H9 (cell line): ENCODE measurements around the gene VSTM4. TPM values are rescaled to one million over a fixed set of nuclear protein-coding genes. Genes with fewer than 3 reads are reported as not detected.

Experiments used
- DNase-seq: peaks from one replicate; pipeline ENCODE4 v3.0.0-alpha.2; 2017
- H2AFZ ChIP-seq: one replicate; pipeline ENCODE4 v1.6.1; 2013; ENCODE audit warnings: mild to moderate bottlenecking, low read length, control low read depth, moderate library complexity
- H2AK5ac ChIP-seq: 2 replicates; pipeline ENCODE4 v1.6.1; 2013; ENCODE audit warnings: low read length, control low read depth, mixed read lengths; ENCODE audit not compliant: insufficient read length
- H2BK120ac ChIP-seq: one replicate; pipeline ENCODE4 v1.6.1; 2013; ENCODE audit warnings: low read depth, mild to moderate bottlenecking, low read length, control low read depth, inconsistent platforms; ENCODE audit not compliant: poor library complexity, severe bottlenecking
- H2BK12ac ChIP-seq: 2 replicates; pipeline ENCODE4 v1.6.1; 2013; ENCODE audit warnings: low read length, control low read depth, mixed read lengths, low read depth; ENCODE audit not compliant: insufficient read length
- H2BK15ac ChIP-seq: 2 replicates; pipeline ENCODE4 v1.6.1; 2013; ENCODE audit warnings: low read depth, low read length, control low read depth
- H2BK20ac ChIP-seq: one replicate; pipeline ENCODE4 v1.6.1; 2013; ENCODE audit warnings: low read depth, mild to moderate bottlenecking, low read length, control low read depth, inconsistent platforms; ENCODE audit not compliant: poor library complexity, severe bottlenecking
- H2BK5ac ChIP-seq: 2 replicates; pipeline ENCODE4 v1.6.1; 2013; ENCODE audit warnings: low read length, control low read depth, mixed read lengths; ENCODE audit not compliant: insufficient read length
- H3K14ac ChIP-seq: 2 replicates; pipeline ENCODE4 v1.6.1; 2013; ENCODE audit warnings: low read length, control low read depth; ENCODE audit not compliant: insufficient read depth
- H3K18ac ChIP-seq: 2 replicates; pipeline ENCODE4 v1.6.1; 2013; ENCODE audit warnings: low read depth, mild to moderate bottlenecking, mixed read lengths, low read length, control low read depth; ENCODE audit not compliant: insufficient read length
- H3K23ac ChIP-seq: 2 replicates; pipeline ENCODE4 v1.6.1; 2013; ENCODE audit warnings: low read length, control low read depth, mixed read lengths, low read depth; ENCODE audit not compliant: insufficient read length
- H3K23me2 ChIP-seq: 2 replicates; pipeline ENCODE4 v1.6.1; 2013; ENCODE audit warnings: low read depth, mild to moderate bottlenecking, mixed read lengths, low read length, control low read depth; ENCODE audit not compliant: insufficient read length, poor library complexity, severe bottlenecking
- H3K27ac ChIP-seq: 2 replicates; pipeline ENCODE4 v1.5.1; 2013; ENCODE audit warnings: low read length, control low read depth, mixed read lengths, low read depth; ENCODE audit not compliant: insufficient read length
- H3K27me3 ChIP-seq: 2 replicates; pipeline ENCODE4 v1.6.1; 2013; ENCODE audit warnings: low read length, control low read depth, inconsistent platforms; ENCODE audit not compliant: insufficient read depth
- H3K4ac ChIP-seq: 2 replicates; pipeline ENCODE4 v1.6.1; 2013; ENCODE audit warnings: low read depth, mild to moderate bottlenecking, control low read depth, inconsistent platforms, low read length, moderate library complexity
- H3K4me1 ChIP-seq: 2 replicates; pipeline ENCODE4 v1.6.1; 2013; ENCODE audit warnings: low read length, control low read depth, inconsistent platforms; ENCODE audit not compliant: insufficient read depth
- H3K4me2 ChIP-seq: 2 replicates; pipeline ENCODE4 v1.6.1; 2013; ENCODE audit warnings: low read length, control low read depth, mixed read lengths; ENCODE audit not compliant: insufficient read length, insufficient read depth
- H3K56ac ChIP-seq: 2 replicates; pipeline ENCODE4 v1.6.1; 2013; ENCODE audit warnings: low read depth, mild to moderate bottlenecking, mixed read lengths, low read length, control low read depth; ENCODE audit not compliant: insufficient read length
- H3K79me1 ChIP-seq: 2 replicates; pipeline ENCODE4 v1.6.1; 2013; ENCODE audit warnings: low read depth, mild to moderate bottlenecking, moderate library complexity, low read length, control low read depth, inconsistent platforms; ENCODE audit not compliant: insufficient read depth, poor library complexity, severe bottlenecking
- H3K79me2 ChIP-seq: 2 replicates; pipeline ENCODE4 v1.6.1; 2013; ENCODE audit warnings: low read length, control low read depth, inconsistent platforms; ENCODE audit not compliant: insufficient read depth
- H3K9ac ChIP-seq: 2 replicates; pipeline ENCODE4 v1.6.1; 2013; ENCODE audit warnings: low read length, control low read depth, mixed read lengths; ENCODE audit not compliant: insufficient read length; ENCODE audit errors: extremely low read depth
- H3K9me3 ChIP-seq: one replicate; pipeline ENCODE4 v1.6.1; 2013; ENCODE audit warnings: low read depth, low read length, inconsistent platforms; ENCODE audit not compliant: control insufficient read depth
- H3T11ph ChIP-seq: one replicate; pipeline ENCODE4 v1.6.1; 2013; ENCODE audit warnings: mild to moderate bottlenecking, low read length, control low read depth, inconsistent platforms
- H4K20me1 ChIP-seq: one replicate; pipeline ENCODE4 v1.6.1; 2013; ENCODE audit not compliant: control insufficient read depth, insufficient read length, insufficient read depth
- H4K5ac ChIP-seq: 2 replicates; pipeline ENCODE4 v1.6.1; 2013; ENCODE audit warnings: low read depth, mild to moderate bottlenecking, mixed read lengths, low read length, control low read depth; ENCODE audit not compliant: insufficient read length
- H4K8ac ChIP-seq: replicated peaks from 2 replicates; pipeline ENCODE4 v1.6.1; 2013; ENCODE audit warnings: low read length, control low read depth, mixed read lengths, low read depth; ENCODE audit not compliant: insufficient read length
- H4K91ac ChIP-seq: 2 replicates; pipeline ENCODE4 v1.6.1; 2013; ENCODE audit warnings: low read depth, mild to moderate bottlenecking, moderate library complexity, mixed read lengths, low read length, control low read depth; ENCODE audit not compliant: insufficient read length
- H3K27ac Mint-ChIP-seq, 3 experiments: 2 replicates in 2 of 3; 3 replicates in 1 of 3; pipeline ENCODE4 v1.8.0; 2020 to 2021; ENCODE audit warnings: mixed read lengths in 3 of 3, mild to moderate bottlenecking in 1 of 3, moderate library complexity in 1 of 3
- H3K27me3 Mint-ChIP-seq: 2 replicates; pipeline ENCODE4 v1.8.0; 2021; ENCODE audit warnings: low read depth, mild to moderate bottlenecking, moderate library complexity, mixed read lengths
- H3K36me3 Mint-ChIP-seq, 3 experiments: 2 replicates in 2 of 3; 3 replicates in 1 of 3; pipeline ENCODE4 v1.8.0; 2020 to 2021; ENCODE audit warnings: low read depth in 3 of 3, mixed read lengths in 3 of 3; ENCODE audit not compliant: insufficient read depth in 1 of 3
- H3K4me1 Mint-ChIP-seq, 2 experiments: 2 replicates each; pipeline ENCODE4 v1.8.0; 2020; ENCODE audit warnings: mixed read lengths in 2 of 2
- H3K4me3 Mint-ChIP-seq, 2 experiments: 2 replicates in 1 of 2; 3 replicates in 1 of 2; pipeline ENCODE4 v1.8.0; 2020 to 2021; ENCODE audit warnings: mild to moderate bottlenecking in 2 of 2, mixed read lengths in 2 of 2, moderate library complexity in 1 of 2
- H3K9me3 Mint-ChIP-seq, 2 experiments: 2 replicates in 1 of 2; 3 replicates in 1 of 2; pipeline ENCODE4 v1.8.0; 2020; ENCODE audit warnings: mild to moderate bottlenecking in 2 of 2, mixed read lengths in 2 of 2, moderate library complexity in 1 of 2
- CTCF ChIP-seq: fragments of 200-600 bp; sonication (generic); conservative IDR thresholded peaks from 3 replicates; pipeline ENCODE4 v1.8.0; 2021; ENCODE audit warnings: antibody characterized with exemption, mild to moderate bottlenecking
- total RNA-seq: library from RNA; stranded (reverse); gene quantifications from 2 replicates; pipeline ENCODE4 v1.2.1, GENCODE V29; 2021

Gene VSTM4
- total RNA-seq, 1 experiment from 2014 or later, result 0.44 TPM

GRCh38 chr10:49143249-49143648 is 27.9 kb upstream of the VSTM4 start:
- Histone ChIP-seq H3T11ph (no peak overlapping the region), H2BK120ac (no peak overlapping the region), H2BK5ac (no peak overlapping the region), H2BK15ac (no peak overlapping the region), H4K8ac (no peak overlapping the region), H3K27ac (no peak overlapping the region), H4K91ac (no peak overlapping the region), H3K9ac (no peak overlapping the region), H3K4ac (no peak overlapping the region), H3K9me3 (no peaks in the 10 kb centered on the region), H3K79me1 (no peaks in the 10 kb centered on the region), H4K20me1 (no peaks in the 10 kb centered on the region), H3K79me2 (no peaks in the 10 kb centered on the region), H2AFZ (no peak overlapping the region), H3K23ac (no peak overlapping the region), H3K27me3 (no peaks in the 10 kb centered on the region), H3K4me2 (no peak overlapping the region), H2BK12ac (no peak overlapping the region), H3K56ac (no peak overlapping the region), H3K4me1 (0 out of 2 replicates have a peak, but pooled peaks cover 2% of the 10 kb centered on the region), H2AK5ac (no peak overlapping the region), H3K23me2 (no peaks in the 10 kb centered on the region), H2BK20ac (no peak overlapping the region), H3K18ac (no peak overlapping the region), H3K14ac (no peak overlapping the region), H4K5ac (no peak overlapping the region)
- H3K4me1 Mint-ChIP-seq, result peaks cover 23 to 34% of the 10 kb centered on the region in 2 experiments
- peaks cover 7 to 9% of the 10 kb centered on the region in 2 experiments for H3K9me3 Mint-ChIP-seq
- H3K27ac Mint-ChIP-seq, result peak overlapping the region; percentile 23 to 63 (median 61); a peak in 2 of 7 replicates
- H3K36me3 Mint-ChIP-seq, result peaks cover 0 to 3% (median 2%) of the 10 kb centered on the region in 3 experiments; a peak in 5 of 7 replicates
- 0 out of 2 replicates have a peak, but pooled peaks cover 5% of the 10 kb centered on the region for H3K27me3 Mint-ChIP-seq
- DNase-seq, result peak; percentile 65
- no peak for TF ChIP-seq CTCF
- H3K4me3 Mint-ChIP-seq, result no peak overlapping the region
